Mammary epithelial cell (primary cell): Measurements from ENCODE around the gene GALNT10.

Source experiments
- EZH2 ChIP-seq: IDR thresholded peaks from 2 replicates; pipeline ENCODE4 v1.6.1; 2012; ENCODE audit warnings: low read length, inconsistent platforms, borderline replicate concordance
- TF ChIP-seq, protein P1 (sequence below), 2 donors: IDR thresholded peaks in 1 of 2; conservative IDR thresholded peaks in 1 of 2; 2 replicates each; pipeline ENCODE4 v1.5.1; 2011 to 2012; ENCODE audit warnings: inconsistent platforms in 2 of 2, low read length in 2 of 2, mild to moderate bottlenecking in 2 of 2, control low read depth in 1 of 2, low read depth in 1 of 2; ENCODE audit not compliant: insufficient read depth in 1 of 2; ENCODE audit errors: extremely low read depth in 1 of 2

DNA sequence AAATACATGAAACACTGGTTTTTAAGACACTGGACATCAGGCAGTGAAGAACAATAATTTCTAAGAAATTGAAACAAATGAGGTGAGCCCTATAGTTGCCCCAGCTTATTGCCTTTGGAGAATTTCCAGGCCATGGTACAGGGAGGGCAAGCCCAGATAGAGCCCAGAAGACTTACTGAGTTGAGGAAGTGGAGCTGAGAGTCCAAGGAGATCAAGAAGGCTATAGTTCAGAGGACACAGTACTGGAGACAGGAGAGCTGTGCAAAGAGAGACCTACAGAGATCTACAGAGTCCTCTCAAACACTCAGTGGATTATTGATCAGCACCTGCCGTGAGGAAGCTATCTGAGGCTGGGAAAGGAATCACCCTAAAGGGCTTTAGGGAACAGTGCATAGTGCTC, 112.6 kb downstream of the GALNT10 start:
- TF ChIP-seq, protein P1, sequence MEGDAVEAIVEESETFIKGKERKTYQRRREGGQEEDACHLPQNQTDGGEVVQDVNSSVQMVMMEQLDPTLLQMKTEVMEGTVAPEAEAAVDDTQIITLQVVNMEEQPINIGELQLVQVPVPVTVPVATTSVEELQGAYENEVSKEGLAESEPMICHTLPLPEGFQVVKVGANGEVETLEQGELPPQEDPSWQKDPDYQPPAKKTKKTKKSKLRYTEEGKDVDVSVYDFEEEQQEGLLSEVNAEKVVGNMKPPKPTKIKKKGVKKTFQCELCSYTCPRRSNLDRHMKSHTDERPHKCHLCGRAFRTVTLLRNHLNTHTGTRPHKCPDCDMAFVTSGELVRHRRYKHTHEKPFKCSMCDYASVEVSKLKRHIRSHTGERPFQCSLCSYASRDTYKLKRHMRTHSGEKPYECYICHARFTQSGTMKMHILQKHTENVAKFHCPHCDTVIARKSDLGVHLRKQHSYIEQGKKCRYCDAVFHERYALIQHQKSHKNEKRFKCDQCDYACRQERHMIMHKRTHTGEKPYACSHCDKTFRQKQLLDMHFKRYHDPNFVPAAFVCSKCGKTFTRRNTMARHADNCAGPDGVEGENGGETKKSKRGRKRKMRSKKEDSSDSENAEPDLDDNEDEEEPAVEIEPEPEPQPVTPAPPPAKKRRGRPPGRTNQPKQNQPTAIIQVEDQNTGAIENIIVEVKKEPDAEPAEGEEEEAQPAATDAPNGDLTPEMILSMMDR (conservative IDR thresholded peaks at IDR 0.05 in 1 of 2, IDR thresholded peaks at IDR 0.05 in 1 of 2; ENCODE audit: extremely low read depth in 1 of 2, insufficient read depth in 1 of 2, low read depth in 1 of 2, low read length in 2 of 2), result no peak
- no peak for TF ChIP-seq EZH2
